Esophagus (tissue), 2 donors: ENCODE results near the gene VWA5A. TPM values are rescaled to one million over a fixed set of nuclear protein-coding genes. Genes with fewer than 3 reads are reported as not detected.
A peak's percentile ranks its signal among the peaks of the same experiment; 100 is the strongest.

Source experiments
- H3K27ac ChIP-seq, 2 donors: one replicate each; pipeline ENCODE4 v1.5.1; 2013; ENCODE audit warnings: low read depth in 2 of 2, mild to moderate bottlenecking in 2 of 2, inconsistent platforms in 1 of 2, low read length in 1 of 2, moderate library complexity in 1 of 2
- H3K27me3 ChIP-seq, 2 donors: one replicate each; pipeline ENCODE4 v1.6.1; 2013; ENCODE audit warnings: low read length in 2 of 2, control low read depth in 1 of 2, mild to moderate bottlenecking in 1 of 2; ENCODE audit not compliant: insufficient read depth in 2 of 2, control insufficient read depth in 1 of 2
- H3K36me3 ChIP-seq, 2 donors: one replicate each; pipeline ENCODE4 v1.6.1; 2013; ENCODE audit warnings: low read length in 1 of 2; ENCODE audit not compliant: control insufficient read depth in 2 of 2, insufficient read depth in 2 of 2
- H3K4me1 ChIP-seq, 2 donors: one replicate each; pipeline ENCODE4 v1.6.1; 2013; ENCODE audit warnings: low read length in 1 of 2; ENCODE audit not compliant: control insufficient read depth in 2 of 2, insufficient read depth in 2 of 2
- H3K4me3 ChIP-seq, 2 donors: one replicate each; pipeline ENCODE4 v1.5.1; 2013; ENCODE audit warnings: low read length in 2 of 2, mild to moderate bottlenecking in 2 of 2, low read depth in 1 of 2, moderate library complexity in 1 of 2
- H3K9me3 ChIP-seq, 2 donors: one replicate each; pipeline ENCODE4 v1.6.1; 2013; ENCODE audit warnings: mild to moderate bottlenecking in 2 of 2, low read depth in 1 of 2, low read length in 1 of 2, moderate library complexity in 1 of 2; ENCODE audit not compliant: control insufficient read depth in 2 of 2, insufficient read depth in 1 of 2
- WGBS, 2 donors: extraction: QIAGEN DNeasy Blood & Tissue Kit; methylation state at CpG; one replicate each; pipeline ENCODE4 v1.1.7; 2013; 5-methylcytosine and 5-hydroxymethylcytosine counted together
- polyA plus RNA-seq, 2 donors: library from polyadenylated mRNA; stranded (reverse); fragments of 200-250 nt; gene quantifications; one replicate each; pipeline ENCODE4 v1.2.3, GENCODE V29; 2013
- donor health status: healthy with polysubstance abuse.
- donor health status: Bipolar disorder and iron deficiency.

Gene VWA5A
- polyA plus RNA-seq, 2 donors, result 6.6 TPM

DNA sequence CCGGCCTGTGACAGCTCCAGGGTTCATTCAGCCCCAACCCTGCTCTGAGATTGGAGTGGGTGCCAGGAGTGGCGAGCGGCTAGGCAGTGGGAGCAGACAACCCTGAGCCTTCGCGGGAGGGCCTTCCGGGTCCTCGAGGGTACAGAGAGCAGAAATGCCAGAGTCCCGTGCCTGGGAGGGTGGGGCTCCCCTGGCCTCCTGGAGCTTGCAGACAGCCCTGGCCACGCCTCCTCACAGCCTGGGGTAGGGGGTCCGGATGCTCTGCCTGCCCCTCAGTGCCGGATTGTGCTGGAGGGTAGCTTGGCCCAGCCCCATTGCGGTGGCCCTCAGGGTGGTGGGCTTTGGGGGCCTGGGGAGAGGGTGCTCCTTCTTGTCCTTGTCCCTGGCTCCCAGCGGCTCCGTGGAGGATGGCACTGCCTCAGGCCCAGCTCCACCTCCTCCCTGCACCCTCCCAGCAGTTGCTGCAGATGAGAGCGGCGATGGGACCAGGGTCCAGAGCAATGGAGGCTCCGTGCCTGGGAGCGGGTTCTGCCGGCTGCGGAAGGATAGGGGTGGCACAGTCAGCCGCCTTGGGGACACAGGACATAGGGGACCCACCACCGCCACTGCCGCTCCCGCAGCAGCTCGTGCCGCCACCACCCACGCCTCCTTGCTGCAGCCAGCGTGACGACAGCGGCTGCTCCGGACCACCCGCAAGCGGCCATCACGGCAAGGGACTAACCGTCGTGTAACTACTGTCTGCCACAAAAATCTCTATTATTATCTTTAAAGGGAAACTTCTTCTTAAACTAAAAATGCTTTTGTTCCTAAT lies 39.2 kb upstream of the VWA5A start:
- 5 to 12% methylated on average over 36 of the region's 36 CpGs for WGBS, 2 donors
- H3K9me3 ChIP-seq, result no peaks in the 10 kb centered on the region

DNA sequence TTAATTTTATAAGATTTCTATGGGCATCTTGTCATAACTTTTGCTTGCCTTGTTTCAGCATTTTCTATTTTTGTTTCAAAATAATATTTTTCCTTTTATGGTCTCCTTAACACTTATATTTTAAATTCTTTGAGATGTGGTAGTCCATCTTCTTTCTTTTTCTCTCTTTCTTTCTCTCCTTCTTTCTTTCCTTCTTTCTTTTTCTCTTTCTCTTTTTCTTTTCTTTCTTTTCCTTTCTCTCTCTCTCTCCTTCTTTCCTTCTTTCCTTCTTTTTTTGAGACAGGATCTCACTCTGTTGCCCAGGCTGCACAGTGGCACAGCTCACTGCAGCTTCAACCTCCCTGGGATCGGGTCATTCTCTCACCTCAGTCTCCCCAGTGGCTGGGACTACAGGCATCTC lies 38.0 kb upstream of the VWA5A start:
- 75 to 93% methylated on average over 1 of the region's 1 CpG for WGBS, 2 donors

More for the DNA sequence above, 39.2 kb upstream of the VWA5A start:
- Histone ChIP-seq H3K4me1 (peaks cover 5 to 10% of the 10 kb centered on the region in 2 donors), H3K27me3 (peaks cover 0 to 2% of the 10 kb centered on the region in 2 donors), H3K36me3 (no peaks in the 10 kb centered on the region), H3K4me3 (peak overlapping the region; percentile 33 to 45), H3K27ac (no peak overlapping the region)

DNA sequence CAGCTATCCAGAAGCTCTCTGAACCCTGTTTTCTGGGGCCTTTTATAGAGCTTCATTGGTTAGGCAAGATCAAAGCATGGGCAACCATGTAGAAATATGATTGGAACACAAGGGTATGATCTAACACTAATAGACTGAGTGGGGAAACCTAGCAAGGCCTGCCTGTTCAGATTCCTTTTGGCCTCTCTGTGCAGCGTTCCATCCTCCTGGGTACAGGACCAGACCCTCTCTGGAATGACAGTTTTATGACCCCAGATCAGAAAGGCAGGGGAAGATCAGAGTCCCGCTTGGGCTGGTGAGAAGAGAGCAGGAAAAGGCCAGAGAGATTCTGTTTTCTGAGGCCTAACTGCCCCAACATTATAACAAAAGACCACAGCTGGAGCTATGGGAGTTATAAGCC lies 36.7 kb upstream of the VWA5A start:
- peaks cover 5 to 10% of the 10 kb centered on the region in 2 donors for H3K4me1 ChIP-seq
- H3K9me3 ChIP-seq, result no peaks in the 10 kb centered on the region
- no peaks in the 10 kb centered on the region for H3K36me3 ChIP-seq
- peaks cover 0 to 2% of the 10 kb centered on the region in 2 donors for H3K27me3 ChIP-seq
- H3K4me3 ChIP-seq, result no peak overlapping the region
- H3K27ac ChIP-seq, result no peak overlapping the region
- 81 to 90% methylated on average over 2 of the region's 2 CpGs for WGBS, 2 donors

More for the DNA sequence above, 38.0 kb upstream of the VWA5A start:
- Histone ChIP-seq H3K4me3 (no peak overlapping the region), H3K4me1 (peaks cover 5 to 10% of the 10 kb centered on the region in 2 donors), H3K27me3 (peaks cover 0 to 2% of the 10 kb centered on the region in 2 donors), H3K9me3 (no peaks in the 10 kb centered on the region), H3K27ac (no peak overlapping the region), H3K36me3 (no peaks in the 10 kb centered on the region)

DNA sequence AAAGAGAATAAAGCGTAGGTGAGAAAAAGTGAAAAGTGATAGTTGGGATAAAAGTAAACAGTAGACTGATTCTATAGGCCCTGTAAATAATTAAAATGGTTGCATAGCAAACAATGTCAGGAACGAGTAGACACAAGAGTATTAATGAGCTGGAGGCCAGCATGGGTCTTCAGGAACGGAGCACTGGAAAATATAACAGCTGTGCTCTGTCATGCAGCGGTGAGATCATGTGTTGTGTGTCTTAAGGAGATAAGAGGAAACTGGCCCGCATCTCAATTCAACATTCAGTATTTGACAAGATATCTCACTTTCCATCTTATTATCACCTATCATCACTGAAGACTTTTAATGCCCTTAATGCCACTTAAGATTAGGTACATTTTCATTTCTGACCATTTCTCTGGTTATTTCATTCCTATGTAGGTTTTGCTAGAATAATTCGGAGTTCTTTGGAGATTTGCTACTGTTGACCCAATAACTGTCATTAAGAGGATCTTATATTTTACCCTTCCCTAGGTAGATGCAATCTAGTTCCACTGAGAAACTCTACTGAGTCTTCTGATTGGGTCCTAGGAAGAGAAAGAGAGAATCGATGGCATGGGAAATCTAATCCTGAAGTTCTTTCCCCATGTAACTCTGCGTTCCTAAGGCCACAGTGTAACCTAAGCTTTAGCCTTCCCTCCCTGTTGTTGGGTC lies 35.5 kb upstream of the VWA5A start:
- Histone ChIP-seq H3K27ac (no peak overlapping the region), H3K4me3 (no peak overlapping the region), H3K27me3 (peaks cover 0 to 2% of the 10 kb centered on the region in 2 donors), H3K4me1 (peaks cover 5 to 10% of the 10 kb centered on the region in 2 donors), H3K36me3 (no peaks in the 10 kb centered on the region), H3K9me3 (no peaks in the 10 kb centered on the region)
- 66 to 68% methylated on average over 8 of the region's 8 CpGs for WGBS, 2 donors

DNA sequence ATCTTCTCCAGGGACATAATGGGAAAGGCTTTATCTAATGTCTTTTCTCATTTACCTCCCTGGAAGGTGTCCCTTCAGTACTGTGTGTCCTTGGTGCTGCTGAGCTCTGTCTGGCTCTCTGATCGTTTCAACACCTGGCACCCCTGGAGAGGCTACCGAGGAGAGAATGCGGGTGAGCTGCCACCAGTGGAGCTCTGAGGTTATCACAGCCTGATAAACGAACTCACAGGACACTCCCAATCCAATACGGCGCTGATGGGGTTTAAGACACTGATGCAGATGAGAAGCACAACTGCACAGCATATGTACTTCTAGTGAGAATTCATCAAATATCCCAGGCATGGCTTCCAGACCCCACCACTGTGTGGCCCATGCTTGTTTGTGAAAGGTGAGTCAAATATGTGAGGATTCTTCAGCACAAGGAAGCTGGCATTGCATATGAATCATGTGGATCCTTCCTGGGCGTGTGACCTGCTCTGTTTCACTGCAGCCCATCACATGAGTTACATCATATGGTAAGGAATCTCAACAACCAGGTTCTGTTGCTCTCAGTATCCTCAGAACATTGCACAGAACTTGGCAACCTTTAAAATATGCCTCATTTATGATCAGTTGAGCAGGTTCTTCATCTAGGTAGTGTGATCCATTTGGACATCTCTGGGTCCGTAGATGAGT lies 34.8 kb upstream of the VWA5A start:
- Histone ChIP-seq H3K4me3 (no peak overlapping the region), H3K9me3 (no peaks in the 10 kb centered on the region), H3K4me1 (peaks cover 5 to 8% of the 10 kb centered on the region in 2 donors), H3K27me3 (peaks cover 0 to 2% of the 10 kb centered on the region in 2 donors), H3K36me3 (no peaks in the 10 kb centered on the region), H3K27ac (peak overlapping the region in 1 of 2 donors; percentile 8)
- WGBS, 2 donors, result 68 to 69% methylated on average over 8 of the region's 8 CpGs

DNA sequence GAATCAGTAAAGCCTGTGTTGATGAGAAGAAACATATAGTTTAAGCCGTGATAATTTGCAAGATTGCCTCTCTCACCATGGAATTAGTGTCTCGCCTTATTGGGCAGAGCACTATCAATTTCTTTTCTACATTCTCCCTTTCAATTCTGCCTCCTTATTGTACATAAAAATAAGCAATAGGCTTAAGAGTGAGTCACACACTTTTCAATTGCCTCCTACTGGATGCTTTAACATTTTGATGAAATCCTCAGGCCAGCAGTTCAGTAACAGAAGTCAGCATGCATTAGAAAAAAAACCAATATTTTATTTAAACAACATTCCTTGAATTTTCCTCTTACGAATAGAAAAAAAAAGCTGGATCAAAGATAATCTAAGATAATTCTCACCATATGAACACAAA lies 33.8 kb upstream of the VWA5A start:
- H3K27me3 ChIP-seq, result peaks cover 0 to 2% of the 10 kb centered on the region in 2 donors
- H3K9me3 ChIP-seq, result no peaks in the 10 kb centered on the region
- H3K36me3 ChIP-seq, result no peaks in the 10 kb centered on the region
- H3K27ac ChIP-seq, result no peak overlapping the region
- H3K4me1 ChIP-seq, result no peaks in the 10 kb centered on the region
- 68 to 72% methylated on average over 3 of the region's 3 CpGs for WGBS, 2 donors
- H3K4me3 ChIP-seq, result no peak overlapping the region

DNA sequence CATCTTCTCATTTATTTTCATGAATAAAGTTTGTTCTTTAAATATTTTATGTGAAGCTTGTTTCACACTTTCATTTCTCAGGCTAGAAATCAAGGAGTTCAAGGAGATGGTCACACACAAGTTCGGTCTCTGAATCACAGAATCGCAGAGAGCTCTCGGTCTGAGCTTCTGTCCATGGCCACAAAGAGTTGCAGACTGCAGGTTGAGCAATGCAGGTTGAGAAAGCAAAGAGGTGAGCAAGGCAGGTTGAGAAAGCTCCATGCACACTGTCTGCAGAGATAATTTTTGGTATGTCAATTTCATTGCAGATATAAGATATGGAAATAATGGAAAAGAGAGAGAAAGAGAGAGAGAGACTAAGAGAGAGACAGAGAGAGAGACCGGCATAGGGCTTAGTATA lies 32.9 kb upstream of the VWA5A start:
- H3K27ac ChIP-seq, result no peak overlapping the region
- WGBS, 2 donors, result 79 to 82% methylated on average over 4 of the region's 4 CpGs
- no peak overlapping the region for H3K4me3 ChIP-seq
- no peaks in the 10 kb centered on the region for H3K27me3 ChIP-seq
- H3K4me1 ChIP-seq, result no peaks in the 10 kb centered on the region
- no peaks in the 10 kb centered on the region for H3K36me3 ChIP-seq
- H3K9me3 ChIP-seq, result no peaks in the 10 kb centered on the region

DNA sequence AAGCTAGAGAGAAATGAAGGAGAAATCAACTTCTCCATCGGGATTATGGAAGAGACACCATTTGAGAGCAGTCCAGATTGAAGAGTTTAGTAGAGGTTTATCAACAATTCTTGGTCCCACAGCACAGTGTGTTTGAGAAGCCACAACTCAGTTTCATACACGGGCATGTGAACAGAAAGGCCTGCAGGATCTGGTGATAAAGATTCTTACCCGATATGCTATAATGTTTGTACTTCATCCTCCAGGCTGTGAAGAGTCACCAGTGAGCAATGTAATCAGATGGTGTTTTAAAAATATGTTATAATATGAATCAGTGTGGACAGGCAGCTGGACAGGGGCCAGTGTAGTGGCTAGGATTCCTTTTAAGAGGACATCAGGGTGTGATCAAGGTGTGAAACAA lies 29.7 kb upstream of the VWA5A start:
- Histone ChIP-seq H3K9me3 (no peaks in the 10 kb centered on the region), H3K4me1 (no peaks in the 10 kb centered on the region), H3K4me3 (no peak overlapping the region), H3K27ac (no peak overlapping the region), H3K27me3 (no peaks in the 10 kb centered on the region), H3K36me3 (no peaks in the 10 kb centered on the region)
- 65 to 72% methylated on average over 3 of the region's 3 CpGs for WGBS, 2 donors

DNA sequence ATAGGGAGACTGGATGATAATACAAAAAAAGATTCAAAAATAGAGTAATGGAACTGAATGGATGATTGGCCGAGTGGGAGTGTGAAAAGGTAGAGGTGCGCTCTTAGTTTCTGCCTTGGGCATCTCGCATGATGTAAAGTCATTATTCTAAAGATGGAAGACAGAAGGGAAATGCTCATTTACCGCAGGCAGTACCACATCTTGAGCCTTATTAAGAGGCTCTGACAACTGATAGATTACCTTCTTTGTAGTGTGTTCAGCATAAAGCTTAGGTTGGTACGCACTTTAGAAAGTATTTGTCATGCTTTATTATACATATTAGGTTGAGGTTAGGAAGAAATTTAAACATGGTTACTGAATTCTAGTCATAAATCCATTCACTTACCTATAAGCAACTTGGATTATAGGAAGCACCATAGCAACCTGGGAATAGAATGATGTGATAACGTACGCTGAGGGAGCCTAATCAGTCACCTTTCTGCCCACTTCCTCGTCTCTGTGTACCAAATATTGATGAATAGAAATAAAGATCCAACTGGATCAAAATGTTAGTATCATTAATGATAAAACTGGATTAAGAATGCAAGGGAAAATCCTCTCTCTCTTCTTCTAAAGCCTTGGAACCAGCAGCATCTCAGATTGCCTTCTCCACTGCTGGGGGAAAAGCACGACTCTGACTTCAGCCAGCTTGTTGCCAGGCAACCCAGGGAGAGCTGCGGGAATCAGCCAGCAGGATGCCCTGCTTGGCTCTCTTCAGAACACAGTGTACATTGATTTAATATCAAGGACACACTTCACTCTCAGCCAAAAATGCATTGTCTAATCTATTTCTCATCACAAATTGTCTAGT lies 29.0 kb upstream of the VWA5A start:
- Histone ChIP-seq H3K36me3 (no peaks in the 10 kb centered on the region), H3K4me3 (no peak overlapping the region), H3K27ac (no peak overlapping the region), H3K4me1 (no peaks in the 10 kb centered on the region), H3K9me3 (no peaks in the 10 kb centered on the region), H3K27me3 (no peaks in the 10 kb centered on the region)
- WGBS, 2 donors, result 45 to 56% methylated on average over 10 of the region's 10 CpGs
